Muscle layer of colon (tissue), 2 donors: ENCODE measurements around the gene PCCA.

Source experiments
- H3K27ac ChIP-seq: one replicate; pipeline ENCODE4 v1.7.0; 2013; ENCODE audit warnings: low read depth, mild to moderate bottlenecking, low read length, moderate library complexity
- H3K27me3 ChIP-seq, 2 donors: one replicate each; pipeline ENCODE4 v1.7.0; 2013; ENCODE audit warnings: low read length in 2 of 2, mild to moderate bottlenecking in 2 of 2; ENCODE audit not compliant: insufficient read depth in 2 of 2, control insufficient read depth in 1 of 2
- H3K36me3 ChIP-seq: one replicate; pipeline ENCODE4 v1.7.0; 2013; ENCODE audit warnings: mild to moderate bottlenecking, low read length; ENCODE audit not compliant: insufficient read depth
- H3K4me1 ChIP-seq: one replicate; pipeline ENCODE4 v1.7.0; 2013; ENCODE audit warnings: mild to moderate bottlenecking, low read length; ENCODE audit not compliant: insufficient read depth
- H3K4me3 ChIP-seq, 2 donors: one replicate each; pipeline ENCODE4 v1.7.0; 2013; ENCODE audit warnings: low read length in 2 of 2, low read depth in 1 of 2, mild to moderate bottlenecking in 1 of 2, moderate library complexity in 1 of 2
- H3K9ac ChIP-seq: one replicate; pipeline ENCODE4 v1.7.0; 2013; ENCODE audit warnings: low read length
- H3K9me3 ChIP-seq: one replicate; pipeline ENCODE4 v1.7.0; 2013; ENCODE audit warnings: mild to moderate bottlenecking, low read length
- donor health status: abdominal sarcoma.
- donor health status: Adenocarcinoma of cecum.

Gene PCCA

DNA sequence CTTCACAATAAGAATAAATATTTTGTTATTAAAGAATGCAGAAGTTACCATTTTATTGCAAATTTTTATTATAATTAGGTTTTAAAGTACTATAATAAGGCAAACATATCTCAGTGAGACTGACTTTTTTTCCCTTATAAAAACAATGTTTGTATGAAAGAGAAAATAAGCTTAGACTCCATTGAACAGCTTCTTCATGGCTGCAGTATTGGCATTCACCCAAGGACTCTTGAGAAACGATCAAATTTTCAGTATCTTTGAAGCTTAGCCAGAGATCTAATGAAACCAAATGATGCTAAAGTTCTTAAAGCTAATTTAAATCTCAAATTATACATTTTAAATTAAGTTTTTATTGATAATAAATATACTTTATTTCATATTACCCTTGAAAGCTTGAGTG, 371.4 kb downstream of the PCCA start:
- Histone ChIP-seq H3K9ac (no peak overlapping the region), H3K4me1 (no peaks in the 10 kb centered on the region), H3K27me3 (no peaks in the 10 kb centered on the region), H3K9me3 (no peaks in the 10 kb centered on the region), H3K27ac (no peak overlapping the region), H3K36me3 (no peaks in the 10 kb centered on the region), H3K4me3 (no peak overlapping the region)

DNA sequence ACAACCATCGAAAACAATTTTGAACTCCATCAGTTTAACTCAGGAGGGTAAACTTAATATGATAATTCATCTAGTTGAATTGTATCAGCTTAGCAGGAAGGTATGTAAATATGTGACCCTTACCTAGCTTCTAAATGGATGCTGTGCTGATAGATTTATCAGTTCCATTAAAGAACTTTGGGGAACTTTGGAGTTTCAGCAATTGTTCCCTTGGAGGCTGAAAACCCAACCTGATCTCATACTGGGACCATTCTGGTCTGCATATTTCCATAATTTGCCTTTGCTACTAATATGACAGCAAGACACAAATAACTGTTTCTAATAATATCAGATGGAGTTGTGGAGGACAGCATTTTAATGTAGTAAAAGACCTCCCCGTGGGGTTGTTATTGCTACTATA, 371.9 kb downstream of the PCCA start:
- Histone ChIP-seq H3K4me3 (no peak overlapping the region), H3K27me3 (no peaks in the 10 kb centered on the region)

GRCh38 chr13:100461309-100462030, 372.6 kb downstream of the PCCA start:
- H3K4me3 ChIP-seq = no peak overlapping the region
- no peaks in the 10 kb centered on the region for H3K27me3 ChIP-seq
- no peaks in the 10 kb centered on the region for H3K9me3 ChIP-seq
- no peak overlapping the region for H3K27ac ChIP-seq
- no peak overlapping the region for H3K9ac ChIP-seq
- no peaks in the 10 kb centered on the region for H3K4me1 ChIP-seq
- no peaks in the 10 kb centered on the region for H3K36me3 ChIP-seq

More for the DNA sequence above, 371.9 kb downstream of the PCCA start:
- no peaks in the 10 kb centered on the region for H3K4me1 ChIP-seq
- no peaks in the 10 kb centered on the region for H3K36me3 ChIP-seq
- no peak overlapping the region for H3K9ac ChIP-seq
- no peak overlapping the region for H3K27ac ChIP-seq
- H3K9me3 ChIP-seq = no peaks in the 10 kb centered on the region

DNA sequence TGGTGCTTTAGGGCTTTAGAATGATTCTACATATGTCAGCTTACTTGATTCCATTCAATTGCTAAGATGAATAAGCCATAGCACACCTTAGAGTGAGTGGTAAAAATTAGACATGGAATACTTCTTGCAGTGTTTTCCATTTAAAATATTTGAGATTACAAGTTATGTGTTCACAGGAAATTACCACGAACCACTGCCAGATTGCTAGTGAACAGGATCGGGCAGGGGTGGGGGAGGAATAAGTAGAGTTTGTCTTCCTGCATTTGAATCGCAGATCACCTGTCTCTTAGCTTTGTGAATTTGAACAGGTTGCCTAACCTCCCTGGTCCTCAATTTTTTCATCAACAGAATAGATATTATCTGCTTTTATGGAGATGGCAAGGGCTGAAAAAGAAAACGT, 375.1 kb downstream of the PCCA start:
- Histone ChIP-seq H3K4me3 (no peak overlapping the region), H3K9me3 (no peaks in the 10 kb centered on the region), H3K9ac (no peak overlapping the region), H3K27me3 (no peaks in the 10 kb centered on the region), H3K27ac (no peak overlapping the region), H3K4me1 (no peaks in the 10 kb centered on the region), H3K36me3 (no peaks in the 10 kb centered on the region)

GRCh38 chr13:100465558-100465957, 376.7 kb downstream of the PCCA start:
- H3K4me1 ChIP-seq = no peaks in the 10 kb centered on the region
- H3K9me3 ChIP-seq = no peaks in the 10 kb centered on the region
- no peak overlapping the region for H3K4me3 ChIP-seq
- no peak overlapping the region for H3K27ac ChIP-seq
- no peaks in the 10 kb centered on the region for H3K36me3 ChIP-seq
- H3K9ac ChIP-seq = no peak overlapping the region
- H3K27me3 ChIP-seq = no peaks in the 10 kb centered on the region

DNA sequence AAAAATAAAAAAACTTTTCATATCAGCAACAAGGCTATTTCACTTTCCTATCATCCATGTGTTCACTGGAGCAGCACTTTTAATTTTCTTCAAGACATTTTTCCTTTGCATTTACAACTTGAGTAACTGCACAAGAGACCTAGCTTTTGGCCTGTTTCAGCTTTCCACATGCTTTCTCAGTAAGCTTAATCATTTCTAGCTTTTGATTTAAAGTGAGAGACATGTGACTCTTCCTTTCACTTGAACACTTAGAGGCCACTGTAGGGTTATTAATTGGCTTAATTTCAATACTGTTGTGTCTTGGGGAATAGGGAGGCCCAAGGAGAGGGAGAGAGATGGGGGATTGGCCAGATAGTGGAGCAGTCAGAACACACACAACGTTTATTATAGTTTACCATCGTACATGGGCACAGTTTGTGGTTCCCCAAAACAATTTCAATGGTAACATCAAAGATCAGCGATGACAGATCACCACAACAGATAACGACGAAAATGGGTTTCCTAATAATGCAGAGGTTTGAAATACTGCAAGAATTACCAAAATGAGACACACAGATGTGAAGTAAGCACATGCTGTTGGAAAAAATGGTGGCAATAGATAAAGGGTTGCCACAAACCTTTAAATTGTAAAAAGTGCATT, 382.1 kb downstream of the PCCA start:
- Histone ChIP-seq H3K4me3 (no peak overlapping the region), H3K9ac (no peak overlapping the region), H3K27me3 (no peaks in the 10 kb centered on the region), H3K36me3 (no peaks in the 10 kb centered on the region), H3K4me1 (no peaks in the 10 kb centered on the region), H3K27ac (no peak overlapping the region), H3K9me3 (no peaks in the 10 kb centered on the region)

GRCh38 chr13:100473087-100473486, 384.2 kb downstream of the PCCA start:
- Histone ChIP-seq H3K36me3 (no peaks in the 10 kb centered on the region), H3K4me3 (no peak overlapping the region), H3K27ac (no peak overlapping the region), H3K27me3 (no peaks in the 10 kb centered on the region), H3K4me1 (no peaks in the 10 kb centered on the region), H3K9me3 (no peaks in the 10 kb centered on the region), H3K9ac (no peak overlapping the region)

DNA sequence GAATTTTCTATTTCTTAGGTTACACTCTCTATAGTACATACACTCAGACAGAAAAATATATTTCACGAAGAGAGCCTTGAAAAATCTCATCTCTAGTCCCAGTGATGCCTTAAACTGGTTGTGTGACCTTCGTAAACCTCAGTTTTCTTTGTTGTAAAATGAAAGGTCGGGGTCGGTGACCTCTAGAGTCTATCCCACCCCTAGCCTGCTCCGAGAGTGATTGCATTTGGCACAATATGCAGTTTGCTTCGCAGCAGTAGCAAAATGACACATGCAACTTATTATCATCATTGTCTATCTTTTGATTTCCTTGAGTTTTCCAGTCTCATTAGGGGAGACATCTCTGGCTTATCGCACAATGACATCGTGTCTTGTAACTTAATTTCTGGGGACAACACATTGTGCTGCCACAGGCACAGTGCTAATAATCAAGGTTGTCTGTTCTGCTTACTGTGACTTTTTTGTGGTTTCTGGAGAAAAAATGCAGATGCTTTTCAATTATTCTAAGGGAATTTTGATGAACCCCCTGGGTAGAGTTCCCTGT, 384.7 kb downstream of the PCCA start:
- Histone ChIP-seq H3K4me3 (no peak overlapping the region), H3K27me3 (no peaks in the 10 kb centered on the region), H3K9me3 (no peaks in the 10 kb centered on the region), H3K36me3 (no peaks in the 10 kb centered on the region), H3K4me1 (no peaks in the 10 kb centered on the region), H3K27ac (no peak overlapping the region), H3K9ac (no peak overlapping the region)

- H3K4me3 ChIP-seq = no peak overlapping the region
- H3K9me3 ChIP-seq = no peaks in the 10 kb centered on the region
- no peaks in the 10 kb centered on the region for H3K27me3 ChIP-seq
- H3K27ac ChIP-seq = no peak overlapping the region
- H3K4me1 ChIP-seq = no peaks in the 10 kb centered on the region
- H3K9ac ChIP-seq = no peak overlapping the region
- no peaks in the 10 kb centered on the region for H3K36me3 ChIP-seq
Measured at GRCh38 chr13:100476963-100477362, 388.1 kb downstream of the PCCA start.

- Histone ChIP-seq H3K36me3 (no peaks in the 10 kb centered on the region), H3K4me3 (no peak overlapping the region), H3K27me3 (no peaks in the 10 kb centered on the region), H3K9ac (no peak overlapping the region), H3K27ac (no peak overlapping the region), H3K9me3 (no peaks in the 10 kb centered on the region), H3K4me1 (no peaks in the 10 kb centered on the region)
Measured at GRCh38 chr13:100478107-100478809, 389.4 kb downstream of the PCCA start.

- no peaks in the 10 kb centered on the region for H3K36me3 ChIP-seq
- no peaks in the 10 kb centered on the region for H3K9me3 ChIP-seq
- no peak overlapping the region for H3K9ac ChIP-seq
- no peaks in the 10 kb centered on the region for H3K27me3 ChIP-seq
- no peak overlapping the region for H3K4me3 ChIP-seq
- no peaks in the 10 kb centered on the region for H3K4me1 ChIP-seq
- no peak overlapping the region for H3K27ac ChIP-seq
Measured at GRCh38 chr13:100480676-100481075, 391.8 kb downstream of the PCCA start.
